Lower lobe of right lung (tissue), 2 donors: ENCODE data around the gene PLEKHH1. TPM values are rescaled to one million over a fixed set of nuclear protein-coding genes. Genes with fewer than 3 reads are reported as not detected.

Experiments used
- ATAC-seq, 2 donors: fragments of 200-7000 bp; cut with Tn5 transposase; one replicate each; pipeline ENCODE4 v1.9.1; 2020 to 2022; ENCODE audit warnings: mild to moderate bottlenecking in 2 of 2, moderate library complexity in 2 of 2
- DNase-seq: peaks from one replicate; pipeline ENCODE4 v3.0.0-alpha.2; 2020
- H3K27ac ChIP-seq: fragments of 200-600 bp; one replicate; pipeline ENCODE4 v1.8.0; 2022
- H3K27me3 ChIP-seq: fragments of 200-600 bp; one replicate; pipeline ENCODE4 v1.8.0; 2022; ENCODE audit warnings: low read depth
- H3K36me3 ChIP-seq: fragments of 200-600 bp; one replicate; pipeline ENCODE4 v1.8.0; 2022; ENCODE audit warnings: mild to moderate bottlenecking
- H3K4me1 ChIP-seq: fragments of 200-600 bp; one replicate; pipeline ENCODE4 v1.8.0; 2022
- H3K4me3 ChIP-seq: fragments of 200-600 bp; one replicate; pipeline ENCODE4 v1.8.0; 2022; ENCODE audit warnings: mild to moderate bottlenecking
- H3K9me3 ChIP-seq: fragments of 200-600 bp; one replicate; pipeline ENCODE4 v1.8.0; 2022
- intact Hi-C: fragments of 100-400 bp; cut with DNase I; formaldehyde crosslinking; loops from one replicate; pipeline ENCODE4 v1.11.0; 2022
- total RNA-seq: library from RNA; stranded (reverse); fragmentation: NEBNext Ultra II Directional; extraction: Animal tissue kit (Norgen Biotek cat#: 25700); gene quantifications from one replicate; pipeline ENCODE4 v1.2.1, GENCODE V29; 2021
- TF ChIP-seq, protein P1 (sequence below): fragments of 200-600 bp; IDR thresholded peaks from one replicate; pipeline ENCODE4 v1.8.0; 2022; ENCODE audit warnings: antibody characterized with exemption, mild to moderate bottlenecking
- donor health status: DM: no; HTN: yes; CAD: no; lungs with severe emphysema.

PLEKHH1 gene
- total RNA-seq, 1 donor from 2014 or later = 4.6 TPM

DNA sequence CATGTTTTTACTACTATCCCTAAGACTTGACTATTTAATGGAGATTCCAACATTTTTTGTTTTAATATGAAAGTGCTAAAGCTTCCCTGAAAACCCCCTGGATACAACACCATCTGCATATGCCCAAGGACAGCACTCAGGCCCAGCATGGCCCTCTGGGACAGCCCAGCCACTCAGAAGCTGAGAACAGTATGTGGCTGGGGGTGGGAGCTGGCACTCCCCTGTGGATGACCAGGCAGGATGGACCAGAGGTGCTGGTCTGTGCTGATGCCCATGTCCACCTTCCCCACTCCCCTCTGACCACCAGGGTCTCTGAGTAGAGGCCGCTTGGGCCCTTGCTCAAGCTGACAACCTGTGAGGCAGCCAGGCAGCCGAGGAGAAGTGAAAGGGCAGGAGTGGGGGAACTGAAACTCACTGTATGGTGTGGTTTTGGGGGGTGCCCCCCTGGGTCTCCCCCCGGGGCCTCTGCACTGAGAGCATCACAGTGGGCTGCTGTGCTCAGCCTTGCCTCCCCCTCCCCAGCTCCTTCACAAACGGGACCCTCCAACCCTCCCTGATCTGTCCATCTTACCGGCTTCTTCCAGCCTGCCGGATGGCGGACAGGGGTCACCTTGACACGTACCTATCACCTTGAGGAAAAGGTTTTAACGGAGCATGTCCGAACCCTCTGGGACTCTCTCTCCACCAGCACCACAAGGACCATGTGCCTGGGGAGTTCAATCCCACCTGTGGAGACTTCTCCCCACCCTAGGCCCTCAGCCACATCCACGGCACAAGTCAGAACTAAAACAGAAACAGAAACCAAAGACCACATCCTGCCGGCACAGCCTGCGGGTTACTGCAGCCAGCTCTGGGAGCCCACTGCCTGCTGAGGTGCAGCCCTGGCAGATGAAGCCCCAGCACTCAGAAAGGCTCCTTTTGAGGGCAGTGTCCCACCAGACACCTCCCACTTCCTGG is 44.9 kb upstream of the PLEKHH1 start, which contains the start of gene TMEM229B:
TSS of gene TMEM229B (minus strand) at position 785 of the 957 bp plus-strand sequence. CDS start 14,798 bp downstream, outside the sequence.
- H3K4me1 ChIP-seq = peaks cover 21% of the 10 kb centered on the region
- ATAC-seq = peak; percentile 85 to 89
- intact Hi-C loops = no loop called here
- no peaks in the 10 kb centered on the region for H3K27me3 ChIP-seq
- peak within 1 kb of the TSS; percentile 83 for H3K27ac ChIP-seq
- peak; percentile 64 for DNase-seq
- H3K4me3 ChIP-seq = peak within 1 kb of the TSS; percentile 51
- H3K9me3 ChIP-seq = peaks cover 1% of the 10 kb centered on the region
- H3K36me3 ChIP-seq = no peaks in the 10 kb centered on the region
- TF ChIP-seq, protein P1, sequence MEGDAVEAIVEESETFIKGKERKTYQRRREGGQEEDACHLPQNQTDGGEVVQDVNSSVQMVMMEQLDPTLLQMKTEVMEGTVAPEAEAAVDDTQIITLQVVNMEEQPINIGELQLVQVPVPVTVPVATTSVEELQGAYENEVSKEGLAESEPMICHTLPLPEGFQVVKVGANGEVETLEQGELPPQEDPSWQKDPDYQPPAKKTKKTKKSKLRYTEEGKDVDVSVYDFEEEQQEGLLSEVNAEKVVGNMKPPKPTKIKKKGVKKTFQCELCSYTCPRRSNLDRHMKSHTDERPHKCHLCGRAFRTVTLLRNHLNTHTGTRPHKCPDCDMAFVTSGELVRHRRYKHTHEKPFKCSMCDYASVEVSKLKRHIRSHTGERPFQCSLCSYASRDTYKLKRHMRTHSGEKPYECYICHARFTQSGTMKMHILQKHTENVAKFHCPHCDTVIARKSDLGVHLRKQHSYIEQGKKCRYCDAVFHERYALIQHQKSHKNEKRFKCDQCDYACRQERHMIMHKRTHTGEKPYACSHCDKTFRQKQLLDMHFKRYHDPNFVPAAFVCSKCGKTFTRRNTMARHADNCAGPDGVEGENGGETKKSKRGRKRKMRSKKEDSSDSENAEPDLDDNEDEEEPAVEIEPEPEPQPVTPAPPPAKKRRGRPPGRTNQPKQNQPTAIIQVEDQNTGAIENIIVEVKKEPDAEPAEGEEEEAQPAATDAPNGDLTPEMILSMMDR = no peak

DNA sequence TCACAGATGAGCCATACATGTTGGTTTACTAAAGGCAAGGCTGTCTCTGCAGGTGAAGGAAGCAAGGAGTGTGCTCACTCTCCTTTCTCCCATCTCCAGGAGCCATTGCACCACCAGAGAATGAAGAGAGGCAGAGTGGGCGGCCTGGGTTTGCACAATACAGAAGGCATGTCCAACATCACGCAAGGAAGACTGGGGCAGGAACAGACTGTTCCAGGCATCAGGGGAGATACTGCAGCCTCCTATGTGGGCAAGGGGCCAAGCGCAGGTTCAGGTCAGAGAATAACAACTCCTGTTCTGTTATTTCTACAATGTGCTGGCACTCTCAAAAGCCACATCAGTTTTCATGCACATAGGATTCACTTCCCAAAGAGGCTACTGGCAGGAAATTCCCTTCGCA is 42.9 kb upstream of the PLEKHH1 start:
- ATAC-seq (no peak), DNase-seq (peak; percentile 57)
- Histone ChIP-seq H3K4me1 (peaks cover 21% of the 10 kb centered on the region), H3K27ac (no peak overlapping the region), H3K9me3 (peaks cover 10% of the 10 kb centered on the region), H3K4me3 (no peak overlapping the region), H3K36me3 (no peaks in the 10 kb centered on the region), H3K27me3 (no peaks in the 10 kb centered on the region)
- TF ChIP-seq, protein P1 = no peak
- intact Hi-C loops = no loop called here

DNA sequence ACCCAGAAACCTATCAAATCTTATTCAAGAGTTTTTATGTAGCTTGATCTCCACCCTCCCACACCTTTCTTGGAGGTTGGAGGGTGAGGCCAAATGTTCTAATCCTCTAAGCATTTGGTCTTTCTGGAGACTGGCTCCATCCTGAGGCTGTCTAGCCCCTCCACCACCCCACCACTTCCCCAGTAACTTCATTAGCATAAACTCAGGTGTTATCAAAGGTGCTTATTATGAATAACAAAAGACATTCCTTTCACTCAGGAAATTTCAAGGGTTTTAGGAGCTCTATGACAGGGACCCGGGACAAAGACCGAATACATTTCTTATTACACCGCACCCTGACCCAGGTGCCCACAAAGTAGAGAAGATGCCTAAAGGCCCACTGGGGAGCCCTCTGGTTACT is 41.8 kb upstream of the PLEKHH1 start:
- Histone ChIP-seq H3K4me3 (no peak overlapping the region), H3K27ac (no peak overlapping the region), H3K36me3 (no peaks in the 10 kb centered on the region), H3K9me3 (peaks cover 10% of the 10 kb centered on the region), H3K4me1 (peaks cover 14% of the 10 kb centered on the region), H3K27me3 (no peaks in the 10 kb centered on the region)
- TF ChIP-seq, protein P1 = no peak
- DNase-seq (no peak), ATAC-seq (no peak)
- intact Hi-C loops = no loop called here

DNA sequence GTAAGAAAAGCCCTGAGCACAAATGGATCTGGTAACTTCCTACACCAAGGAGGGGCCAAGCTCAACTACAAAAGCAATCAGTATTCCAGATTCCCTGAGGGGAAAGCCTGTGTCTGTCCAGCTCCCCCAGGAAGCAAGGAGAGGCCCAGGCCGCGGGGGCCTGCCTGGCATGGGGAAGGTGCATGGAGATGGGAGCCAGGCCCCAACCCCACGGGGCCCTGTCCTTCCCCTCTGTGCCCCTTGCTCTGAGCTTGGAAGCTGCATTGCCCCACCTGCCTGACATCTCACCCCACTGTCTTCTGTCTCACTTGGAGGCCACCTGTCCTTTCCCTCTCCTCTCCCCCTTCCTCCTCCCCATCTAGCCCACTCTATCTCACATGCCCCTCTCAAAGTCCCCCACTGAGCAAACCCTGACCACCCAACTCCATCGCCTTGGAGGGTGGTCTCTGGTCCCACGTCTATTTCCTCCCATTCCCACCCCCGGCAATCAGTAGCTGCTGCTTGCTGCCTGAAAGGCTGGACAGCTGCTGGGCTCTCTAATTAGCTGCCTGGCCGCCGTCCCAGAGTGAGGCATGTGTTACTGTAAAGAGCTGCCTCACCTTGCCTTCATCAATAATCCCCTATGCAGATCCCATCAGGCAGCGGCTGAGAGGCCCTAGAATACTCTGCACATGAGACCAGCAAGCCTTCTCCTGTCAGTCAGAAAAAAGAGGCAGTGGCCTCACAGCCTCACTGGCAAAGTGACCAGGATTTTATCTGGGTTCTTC is 41.2 kb upstream of the PLEKHH1 start:
- Histone ChIP-seq H3K9me3 (peaks cover 10% of the 10 kb centered on the region), H3K4me3 (no peak overlapping the region), H3K27ac (no peak overlapping the region), H3K27me3 (no peaks in the 10 kb centered on the region), H3K36me3 (no peaks in the 10 kb centered on the region), H3K4me1 (peaks cover 14% of the 10 kb centered on the region)
- DNase-seq (no peak), ATAC-seq (no peak)
- TF ChIP-seq, protein P1 = no peak
- intact Hi-C loops = no loop called here

DNA sequence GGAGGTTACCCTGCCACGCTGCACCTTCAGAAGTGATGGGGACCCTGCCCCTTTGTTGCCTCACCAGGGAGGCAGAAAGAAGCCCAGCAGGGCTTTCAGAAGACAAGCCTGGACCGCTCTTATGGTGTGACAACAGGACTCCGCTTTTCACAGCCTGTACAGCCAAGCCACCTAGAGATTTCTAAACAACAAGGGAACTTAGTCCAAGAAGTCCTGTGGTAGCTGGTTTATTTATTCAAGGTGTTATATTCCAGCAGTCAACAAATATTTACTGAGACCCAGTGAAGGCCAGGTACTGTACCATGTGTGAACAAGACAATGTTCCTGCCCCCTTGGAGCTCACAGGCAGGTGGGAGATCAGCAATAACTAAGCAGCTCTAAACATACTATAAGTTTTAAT is 40.6 kb upstream of the PLEKHH1 start:
- no peak for ATAC-seq
- Histone ChIP-seq H3K4me3 (no peak overlapping the region), H3K9me3 (peaks cover 10% of the 10 kb centered on the region), H3K4me1 (peaks cover 11% of the 10 kb centered on the region), H3K27me3 (no peaks in the 10 kb centered on the region), H3K36me3 (no peaks in the 10 kb centered on the region), H3K27ac (no peak overlapping the region)
- TF ChIP-seq, protein P1 = no peak
- intact Hi-C loops = no loop called here
- no peak for DNase-seq
